Mesothelial cell of epicardium (in vitro differentiated cells): Measurements from ENCODE around the gene PLEKHM1. TPM values are rescaled to one million over a fixed set of nuclear protein-coding genes. Genes with fewer than 3 reads are reported as not detected.

Experiments
- DNase-seq, 2 experiments: peaks; one replicate each; pipeline ENCODE4 v3.0.0; 2021; ENCODE audit warnings: low spot score in 2 of 2; ENCODE audit not compliant: unreplicated experiment in 2 of 2
- H3K27ac Mint-ChIP-seq: 2 replicates; pipeline ENCODE4 v1.8.0; 2021; ENCODE audit warnings: mixed read lengths
- H3K27me3 Mint-ChIP-seq: 2 replicates; pipeline ENCODE4 v1.8.0; 2021; ENCODE audit warnings: low read depth, mixed read lengths
- H3K36me3 Mint-ChIP-seq: 2 replicates; pipeline ENCODE4 v1.8.0; 2021; ENCODE audit warnings: mixed read lengths
- H3K4me1 Mint-ChIP-seq: 2 replicates; pipeline ENCODE4 v1.8.0; 2021; ENCODE audit warnings: mixed read lengths
- H3K4me3 Mint-ChIP-seq: 2 replicates; pipeline ENCODE4 v1.8.0; 2021; ENCODE audit warnings: mild to moderate bottlenecking, moderate library complexity, mixed read lengths
- H3K9me3 Mint-ChIP-seq: 2 replicates; pipeline ENCODE4 v1.8.0; 2021; ENCODE audit warnings: mixed read lengths
- total RNA-seq: library from RNA; stranded (reverse); gene quantifications from 3 replicates; pipeline ENCODE4 v1.2.1, GENCODE V29; 2021
- TF ChIP-seq, protein P1 (sequence below): fragments of 200-600 bp; sonication (generic); IDR thresholded peaks from one replicate; pipeline ENCODE4 v1.5.0; 2021; ENCODE audit warnings: antibody characterized with exemption; ENCODE audit not compliant: unreplicated experiment

PLEKHM1 gene
- total RNA-seq, 1 donor from 2014 or later, result 33.2 TPM

- DNase-seq, result peak; percentile 57 to 80
- H3K4me1 Mint-ChIP-seq, result peaks cover 5% of the 10 kb centered on the region
- TF ChIP-seq, protein P1, sequence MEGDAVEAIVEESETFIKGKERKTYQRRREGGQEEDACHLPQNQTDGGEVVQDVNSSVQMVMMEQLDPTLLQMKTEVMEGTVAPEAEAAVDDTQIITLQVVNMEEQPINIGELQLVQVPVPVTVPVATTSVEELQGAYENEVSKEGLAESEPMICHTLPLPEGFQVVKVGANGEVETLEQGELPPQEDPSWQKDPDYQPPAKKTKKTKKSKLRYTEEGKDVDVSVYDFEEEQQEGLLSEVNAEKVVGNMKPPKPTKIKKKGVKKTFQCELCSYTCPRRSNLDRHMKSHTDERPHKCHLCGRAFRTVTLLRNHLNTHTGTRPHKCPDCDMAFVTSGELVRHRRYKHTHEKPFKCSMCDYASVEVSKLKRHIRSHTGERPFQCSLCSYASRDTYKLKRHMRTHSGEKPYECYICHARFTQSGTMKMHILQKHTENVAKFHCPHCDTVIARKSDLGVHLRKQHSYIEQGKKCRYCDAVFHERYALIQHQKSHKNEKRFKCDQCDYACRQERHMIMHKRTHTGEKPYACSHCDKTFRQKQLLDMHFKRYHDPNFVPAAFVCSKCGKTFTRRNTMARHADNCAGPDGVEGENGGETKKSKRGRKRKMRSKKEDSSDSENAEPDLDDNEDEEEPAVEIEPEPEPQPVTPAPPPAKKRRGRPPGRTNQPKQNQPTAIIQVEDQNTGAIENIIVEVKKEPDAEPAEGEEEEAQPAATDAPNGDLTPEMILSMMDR, result peak; percentile 81
- H3K9me3 Mint-ChIP-seq, result no peaks in the 10 kb centered on the region
- H3K27ac Mint-ChIP-seq, result no peak overlapping the region
- peak overlapping the region; percentile 42 for H3K4me3 Mint-ChIP-seq
- peaks cover 6% of the 10 kb centered on the region for H3K36me3 Mint-ChIP-seq
- H3K27me3 Mint-ChIP-seq, result peaks cover 11% of the 10 kb centered on the region
Observed at GRCh38 chr17:45394913-45395568, 95.5 kb downstream of the PLEKHM1 start.

DNA sequence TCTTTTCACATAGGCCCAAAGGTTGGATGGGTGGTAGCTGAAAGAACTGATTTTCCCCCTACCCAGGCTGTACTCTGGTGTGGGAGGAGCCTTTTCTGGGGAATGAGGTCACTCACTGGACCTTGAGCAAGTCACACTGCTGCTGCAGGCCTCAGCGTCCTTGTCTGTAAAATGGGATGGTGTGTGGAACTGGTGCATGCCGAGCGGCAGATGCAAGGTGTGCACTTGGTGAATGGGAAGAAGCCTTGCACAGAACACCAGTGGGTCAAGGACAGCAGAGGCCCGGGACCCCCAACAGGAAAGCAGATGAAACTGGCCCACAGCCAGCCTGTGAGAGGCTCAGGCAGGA is 96.0 kb downstream of the PLEKHM1 start:
- Mint-ChIP-seq H3K4me1 (peaks cover 5% of the 10 kb centered on the region), H3K9me3 (no peaks in the 10 kb centered on the region), H3K36me3 (peaks cover 6% of the 10 kb centered on the region), H3K27me3 (peaks cover 13% of the 10 kb centered on the region), H3K4me3 (no peak overlapping the region), H3K27ac (no peak overlapping the region)
- no peak for DNase-seq
- TF ChIP-seq, protein P1, result no peak

DNA sequence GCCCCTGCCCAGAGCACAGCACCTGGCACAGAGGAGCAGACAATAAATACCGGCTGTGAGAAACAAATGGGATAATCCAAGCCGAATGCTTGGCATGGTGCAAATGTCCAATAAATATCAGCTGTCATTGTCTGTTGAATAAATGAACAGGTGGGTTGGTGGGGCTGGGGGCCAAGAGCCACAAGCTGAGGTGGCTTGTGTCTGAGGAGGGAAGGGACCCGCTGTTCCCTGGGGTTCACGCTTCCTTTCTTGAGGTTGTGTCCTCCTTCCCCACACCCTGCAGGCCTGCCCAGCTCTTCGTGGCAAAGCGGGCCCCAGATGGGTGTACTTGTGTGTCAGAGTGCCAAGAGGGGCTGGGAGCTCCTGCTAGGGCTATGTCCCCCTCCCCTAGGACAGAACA is 96.4 kb downstream of the PLEKHM1 start:
- no peak for DNase-seq
- TF ChIP-seq, protein P1, result no peak
- Mint-ChIP-seq H3K9me3 (no peaks in the 10 kb centered on the region), H3K36me3 (peaks cover 6% of the 10 kb centered on the region), H3K4me3 (no peak overlapping the region), H3K27ac (no peak overlapping the region), H3K4me1 (peaks cover 5% of the 10 kb centered on the region), H3K27me3 (peaks cover 15% of the 10 kb centered on the region)

DNA sequence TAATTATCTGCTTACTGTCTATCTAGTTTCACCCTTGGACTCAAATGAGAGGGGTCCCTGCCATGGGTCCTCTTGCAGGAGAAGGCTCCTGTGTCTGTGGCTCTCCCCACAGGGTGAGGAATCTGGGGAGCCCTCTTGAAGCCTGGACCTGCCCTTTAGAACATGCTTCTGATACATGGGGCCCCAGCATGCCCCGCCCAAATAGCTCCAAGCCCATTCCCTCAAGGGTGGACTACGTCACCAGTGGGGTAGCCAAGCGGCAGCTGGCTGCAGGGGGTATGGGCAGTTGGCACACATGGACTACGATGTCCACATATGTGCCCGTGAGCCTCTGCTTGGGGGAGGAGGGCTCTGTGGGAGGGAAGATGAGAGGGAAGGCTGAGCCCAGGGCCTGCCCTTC is 97.1 kb downstream of the PLEKHM1 start:
- no peak for DNase-seq
- H3K36me3 Mint-ChIP-seq, result peaks cover 6% of the 10 kb centered on the region
- no peaks in the 10 kb centered on the region for H3K9me3 Mint-ChIP-seq
- TF ChIP-seq, protein P1, result no peak
- no peak overlapping the region for H3K4me3 Mint-ChIP-seq
- no peak overlapping the region for H3K27ac Mint-ChIP-seq
- H3K4me1 Mint-ChIP-seq, result peaks cover 5% of the 10 kb centered on the region
- peaks cover 19% of the 10 kb centered on the region for H3K27me3 Mint-ChIP-seq

- H3K4me1 Mint-ChIP-seq, result peaks cover 5% of the 10 kb centered on the region
- H3K9me3 Mint-ChIP-seq, result no peaks in the 10 kb centered on the region
- no peak overlapping the region for H3K27ac Mint-ChIP-seq
Observed at GRCh38 chr17:45391918-45392317, 98.6 kb downstream of the PLEKHM1 start.

More at GRCh38 chr17:45391918-45392317, 98.6 kb downstream of the PLEKHM1 start:
- Mint-ChIP-seq H3K27me3 (peaks cover 26% of the 10 kb centered on the region), H3K4me3 (no peak overlapping the region), H3K36me3 (peaks cover 2% of the 10 kb centered on the region)
- TF ChIP-seq, protein P1, result no peak
- no peak for DNase-seq
